Right lobe of liver (tissue), 4 donors: ENCODE measurements around the gene ERICH6.

ENCODE experiments used
- CTCF ChIP-seq, 4 donors: fragments of 200-600 bp in 3 of 4; fragments of 450-650 bp in 1 of 4; IDR thresholded peaks; one replicate each; pipeline versions ENCODE4 v1.5.1 to v1.8.0; 2016 to 2022; ENCODE audit warnings: antibody characterized with exemption in 4 of 4, mild to moderate bottlenecking in 2 of 4
- POLR2A ChIP-seq: fragments of 450-650 bp; IDR thresholded peaks from one replicate; pipeline ENCODE4 v1.6.1; 2017; ENCODE audit warnings: antibody characterized with exemption, mild to moderate bottlenecking
- donor health status: DM: no; HTN: no; CAD: no.
- donor health status: DM: no; HTN: no; CAD: no.
- donor health status: DM: no; HTN: yes; CAD: no.

GRCh38 chr3:150635526-150635925 lies 68.2 kb downstream of the ERICH6 start:
- TF ChIP-seq CTCF (IDR thresholded peaks at IDR 0.05) (no peak), POLR2A (no peak)
